ENCODE measurements around the gene HOXA1.

HOXA1 gene
- long read RNA-seq, transcript HOXA1-201 (2 exons, 2,517 nt), result major isoform, 14 of 18 reads
- long read RNA-seq, partial matches to known transcripts, result 1 of 18 reads
- long read RNA-seq, other reads (novel, unspliced or antisense), result 1 of 18 reads

GRCh38 chr7:27095897-27096767, at the start of gene HOXA1:
Gene HOXA1, minus strand, starts transcription at chr7:27096000. Its CDS starts 88 bp downstream, at chr7:27095912.
- H3K4me3 ChIP-seq (replicated peaks; ENCODE audit: insufficient read depth, low read length), result peak within 1 kb of the TSS; percentile 97
- DNase-seq (ENCODE audit: low read depth in 1 of 2, low spot score in 1 of 2), result peak; percentile 70 to 83
- H3K27me3 ChIP-seq (ENCODE audit: insufficient read depth, poor library complexity, severe bottlenecking), result peaks cover 16% of the 10 kb centered on the region
- peak within 1 kb of the TSS; percentile 54 for H3K27ac ChIP-seq (replicated peaks)
- TF ChIP-seq POLR2AphosphoS5 (IDR thresholded peaks at IDR 0.05; ENCODE audit: low read depth) (no peak), CTCF (IDR thresholded peaks at IDR 0.05; ENCODE audit: insufficient read depth, low read length) (no peak), SPI1 (IDR thresholded peaks at IDR 0.05; ENCODE audit: borderline replicate concordance, low read depth) (no peak), GABPA (IDR thresholded peaks at IDR 0.05; ENCODE audit: low read depth) (no peak), REST (IDR thresholded peaks at IDR 0.05; ENCODE audit: insufficient replicate concordance, low read depth) (no peak)

GRCh38 chr7:27145165-27145913, 49.5 kb upstream of the HOXA1 start:
- Histone ChIP-seq H3K4me3 (replicated peaks; ENCODE audit: insufficient read depth, low read length) (no peak overlapping the region), H3K27me3 (ENCODE audit: insufficient read depth, poor library complexity, severe bottlenecking) (peaks cover 16% of the 10 kb centered on the region), H3K27ac (replicated peaks) (no peak overlapping the region)
- TF ChIP-seq GABPA (IDR thresholded peaks at IDR 0.05; ENCODE audit: low read depth) (no peak), SPI1 (IDR thresholded peaks at IDR 0.05; ENCODE audit: borderline replicate concordance, low read depth) (no peak), REST (IDR thresholded peaks at IDR 0.05; ENCODE audit: insufficient replicate concordance, low read depth) (no peak), POLR2AphosphoS5 (IDR thresholded peaks at IDR 0.05; ENCODE audit: low read depth) (no peak), CTCF (IDR thresholded peaks at IDR 0.05; ENCODE audit: insufficient read depth, low read length) (no peak)
- no peak for DNase-seq (ENCODE audit: low read depth in 1 of 2, low spot score in 1 of 2)

GRCh38 chr7:27144781-27145164, 49.0 kb upstream of the HOXA1 start:
- H3K27me3 ChIP-seq (ENCODE audit: insufficient read depth, poor library complexity, severe bottlenecking), result peaks cover 16% of the 10 kb centered on the region
- H3K27ac ChIP-seq (replicated peaks), result no peak overlapping the region
- H3K4me3 ChIP-seq (replicated peaks; ENCODE audit: insufficient read depth, low read length), result no peak overlapping the region
- no peak for TF ChIP-seq GABPA (IDR thresholded peaks at IDR 0.05; ENCODE audit: low read depth)
- TF ChIP-seq POLR2AphosphoS5 (IDR thresholded peaks at IDR 0.05; ENCODE audit: low read depth), result no peak
- TF ChIP-seq REST (IDR thresholded peaks at IDR 0.05; ENCODE audit: insufficient replicate concordance, low read depth), result no peak
- TF ChIP-seq CTCF (IDR thresholded peaks at IDR 0.05; ENCODE audit: insufficient read depth, low read length), result no peak
- no peak for TF ChIP-seq SPI1 (IDR thresholded peaks at IDR 0.05; ENCODE audit: borderline replicate concordance, low read depth)
- no peak for DNase-seq (ENCODE audit: low read depth in 1 of 2, low spot score in 1 of 2)

Measured in HL-60 (cell line).